ENCODE measurements around the gene ZNF550. TPM values are rescaled to one million over a fixed set of nuclear protein-coding genes. Genes with fewer than 3 reads are reported as not detected.

The ZNF550 gene
- total and polyA plus RNA-seq, 2 of the 13 experiments (the other 11 are each of a cell fraction or from before 2014, with no cell fraction given): 8.6 to 9.1 TPM

GRCh38 chr19:57527136-57527881, 32.4 kb downstream of the ZNF550 start, which contains the start of gene ZNF549 (continued):
- TF ChIP-seq AGO1 (IDR thresholded peaks at IDR 0.05; ENCODE audit: low read depth, low read length, poor library complexity, severe bottlenecking) (no peak), ZNF775 (CRISPR knock-in tag; IDR thresholded peaks at IDR 0.05; ENCODE audit: borderline replicate concordance) (no peak), ZMYM2 (CRISPR knock-in tag; IDR thresholded peaks at IDR 0.05) (no peak), ZMYM3 (CRISPR knock-in tag; IDR thresholded peaks at IDR 0.05) (no peak), UBTF (CRISPR knock-in tag; IDR thresholded peaks at IDR 0.05) (peak; percentile 98), PHF5A (CRISPR knock-in tag; IDR thresholded peaks at IDR 0.05; ENCODE audit: low read depth, unreplicated experiment) (no peak), ATM (IDR thresholded peaks at IDR 0.05; ENCODE audit: borderline replicate concordance) (no peak), CCDC6 (CRISPR knock-in tag; IDR thresholded peaks at IDR 0.05) (peak; percentile 50; the same call in 1 of the 2 replicates), RARA (CRISPR knock-in tag; IDR thresholded peaks at IDR 0.05) (no peak), ATAD3A (CRISPR knock-in tag; IDR thresholded peaks at IDR 0.05) (no peak), NFYC (CRISPR knock-in tag; IDR thresholded peaks at IDR 0.05) (peak; percentile 93), RXRB (CRISPR knock-in tag; IDR thresholded peaks at IDR 0.05; ENCODE audit: borderline replicate concordance) (peak; percentile 52; the same call in 1 of the 2 replicates), RFX5 (IDR thresholded peaks at IDR 0.05; ENCODE audit: low read depth, low read length) (no peak), FOSL1 (CRISPR knock-in tag; IDR thresholded peaks at IDR 0.05; ENCODE audit: borderline replicate concordance) (no peak), SPEN (CRISPR knock-in tag; IDR thresholded peaks at IDR 0.05; ENCODE audit: low read depth) (peak; percentile 94), SNAPC2 (CRISPR knock-in tag; IDR thresholded peaks at IDR 0.05) (no peak), NONO (IDR thresholded peaks at IDR 0.05) (no peak), NONO (CRISPR knock-in tag; conservative IDR thresholded peaks at IDR 0.05) (peak; percentile 74; the same call in 1 of the 2 replicates), NFE2L2 (IDR thresholded peaks at IDR 0.05; ENCODE audit: low read length) (no peak), ZNF44 (CRISPR knock-in tag; IDR thresholded peaks at IDR 0.05) (peak; percentile 22; the same call in 1 of the 2 replicates), ZNF33B (CRISPR knock-in tag; IDR thresholded peaks at IDR 0.05) (peak; percentile 66; the same call in 1 of the 2 replicates), HMGA1 (CRISPR knock-in tag; conservative IDR thresholded peaks at IDR 0.05) (no peak), SALL1 (CRISPR knock-in tag; IDR thresholded peaks at IDR 0.05) (peak; percentile 88), ZNF780A (CRISPR knock-in tag; IDR thresholded peaks at IDR 0.05) (peak; percentile 69; the same call in 1 of the 2 replicates), ZNF644 (CRISPR knock-in tag; IDR thresholded peaks at IDR 0.05; ENCODE audit: low read depth) (no peak), ZNF724P (CRISPR knock-in tag; IDR thresholded peaks at IDR 0.05; ENCODE audit: borderline replicate concordance) (no peak; the same call in 1 of the 2 replicates), AGO2 (optimal IDR thresholded peaks at IDR 0.05; ENCODE audit: low read depth, low read length) (peak; percentile 54), ZNF317 (CRISPR knock-in tag; IDR thresholded peaks at IDR 0.05) (peak; percentile 70; the same call in 1 of the 2 replicates), ZNF282 (IDR thresholded peaks at IDR 0.05; ENCODE audit: partially characterized antibody) (no peak)
- TF ChIP-seq, protein P1, sequence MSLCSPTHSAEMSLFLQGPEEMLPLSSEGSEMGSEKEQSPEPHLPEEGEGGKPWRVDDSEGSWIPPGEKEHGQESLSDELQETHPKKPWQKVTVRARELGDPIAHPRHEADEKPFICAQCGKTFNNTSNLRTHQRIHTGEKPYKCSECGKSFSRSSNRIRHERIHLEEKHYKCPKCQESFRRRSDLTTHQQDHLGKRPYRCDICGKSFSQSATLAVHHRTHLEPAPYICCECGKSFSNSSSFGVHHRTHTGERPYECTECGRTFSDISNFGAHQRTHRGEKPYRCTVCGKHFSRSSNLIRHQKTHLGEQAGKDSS (CRISPR knock-in tag; IDR thresholded peaks at IDR 0.05; ENCODE audit: borderline replicate concordance, low read depth): no peak; the same call in 1 of the 2 replicates

Measured in HepG2 (cell line).